ENCODE measurements around the gene CCDC13. TPM values are rescaled to one million over a fixed set of nuclear protein-coding genes. Genes with fewer than 3 reads are reported as not detected.
A peak's percentile ranks its signal among the peaks of the same experiment; 100 is the strongest.

Gene CCDC13
- total RNA-seq, 1 donor from 2014 or later: 1.3 TPM

- H3K9me3 Mint-ChIP-seq (ENCODE audit: unreplicated experiment): no peaks in the 10 kb centered on the region
- Histone ChIP-seq H3K4me3 (ENCODE audit: insufficient read depth, low read depth, low read length) (no peak overlapping the region), H3K4me1 (ENCODE audit: insufficient read depth, low read length) (no peaks in the 10 kb centered on the region), H4K20me1 (ENCODE audit: insufficient read depth, low read length) (no peaks in the 10 kb centered on the region), H3K27me3 (ENCODE audit: insufficient read depth, low read length) (peaks cover 3% of the 10 kb centered on the region), H3K9me3 (ENCODE audit: insufficient read depth, low read depth, low read length) (no peaks in the 10 kb centered on the region), H2AFZ (ENCODE audit: low read depth, low read length) (no peak overlapping the region), H3K79me2 (ENCODE audit: insufficient read depth, low read length) (no peaks in the 10 kb centered on the region), H3K36me3 (ENCODE audit: insufficient read depth, low read length) (no peaks in the 10 kb centered on the region), H3K4me2 (ENCODE audit: low read length) (no peak overlapping the region), H3K27ac (ENCODE audit: low read depth, low read length) (no peak overlapping the region), H3K9ac (ENCODE audit: low read length) (no peak overlapping the region)
- H3K27ac Mint-ChIP-seq (ENCODE audit: unreplicated experiment): peak overlapping the region; percentile 26
- no peak for FAIRE-seq
- no peak for DNase-seq (ENCODE audit: low read depth)
- TF ChIP-seq EZH2 (IDR thresholded peaks at IDR 0.05; ENCODE audit: insufficient read depth, low read length): no peak
- TF ChIP-seq, protein P1, sequence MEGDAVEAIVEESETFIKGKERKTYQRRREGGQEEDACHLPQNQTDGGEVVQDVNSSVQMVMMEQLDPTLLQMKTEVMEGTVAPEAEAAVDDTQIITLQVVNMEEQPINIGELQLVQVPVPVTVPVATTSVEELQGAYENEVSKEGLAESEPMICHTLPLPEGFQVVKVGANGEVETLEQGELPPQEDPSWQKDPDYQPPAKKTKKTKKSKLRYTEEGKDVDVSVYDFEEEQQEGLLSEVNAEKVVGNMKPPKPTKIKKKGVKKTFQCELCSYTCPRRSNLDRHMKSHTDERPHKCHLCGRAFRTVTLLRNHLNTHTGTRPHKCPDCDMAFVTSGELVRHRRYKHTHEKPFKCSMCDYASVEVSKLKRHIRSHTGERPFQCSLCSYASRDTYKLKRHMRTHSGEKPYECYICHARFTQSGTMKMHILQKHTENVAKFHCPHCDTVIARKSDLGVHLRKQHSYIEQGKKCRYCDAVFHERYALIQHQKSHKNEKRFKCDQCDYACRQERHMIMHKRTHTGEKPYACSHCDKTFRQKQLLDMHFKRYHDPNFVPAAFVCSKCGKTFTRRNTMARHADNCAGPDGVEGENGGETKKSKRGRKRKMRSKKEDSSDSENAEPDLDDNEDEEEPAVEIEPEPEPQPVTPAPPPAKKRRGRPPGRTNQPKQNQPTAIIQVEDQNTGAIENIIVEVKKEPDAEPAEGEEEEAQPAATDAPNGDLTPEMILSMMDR (IDR thresholded peaks at IDR 0.05; ENCODE audit: insufficient read depth, low read depth, low read length): no peak
- H3K4me1 Mint-ChIP-seq (ENCODE audit: low read depth, unreplicated experiment): peaks cover 2% of the 10 kb centered on the region
- H3K4me3 Mint-ChIP-seq (ENCODE audit: unreplicated experiment): no peak overlapping the region
- no peaks in the 10 kb centered on the region for H3K27me3 Mint-ChIP-seq (ENCODE audit: low read depth, unreplicated experiment)
- H3K36me3 Mint-ChIP-seq (ENCODE audit: low read depth, unreplicated experiment): no peaks in the 10 kb centered on the region
Observed at GRCh38 chr3:42749025-42749752, 23.9 kb downstream of the CCDC13 start.

- H3K27ac Mint-ChIP-seq (ENCODE audit: unreplicated experiment): no peak overlapping the region
- H3K4me2 ChIP-seq (ENCODE audit: low read length): no peak overlapping the region
- TF ChIP-seq, protein P1 (IDR thresholded peaks at IDR 0.05; ENCODE audit: insufficient read depth, low read depth, low read length): no peak
- no peak for TF ChIP-seq EZH2 (IDR thresholded peaks at IDR 0.05; ENCODE audit: insufficient read depth, low read length)
- no peak overlapping the region for H3K27ac ChIP-seq (ENCODE audit: low read depth, low read length)
- no peaks in the 10 kb centered on the region for H3K36me3 ChIP-seq (ENCODE audit: insufficient read depth, low read length)
- no peaks in the 10 kb centered on the region for H3K36me3 Mint-ChIP-seq (ENCODE audit: low read depth, unreplicated experiment)
- H3K9ac ChIP-seq (ENCODE audit: low read length): no peak overlapping the region
- no peak overlapping the region for H3K4me3 Mint-ChIP-seq (ENCODE audit: unreplicated experiment)
- no peak overlapping the region for H2AFZ ChIP-seq (ENCODE audit: low read depth, low read length)
- no peaks in the 10 kb centered on the region for H3K79me2 ChIP-seq (ENCODE audit: insufficient read depth, low read length)
- H3K4me1 Mint-ChIP-seq (ENCODE audit: low read depth, unreplicated experiment): peaks cover 2% of the 10 kb centered on the region
- no peaks in the 10 kb centered on the region for H3K9me3 ChIP-seq (ENCODE audit: insufficient read depth, low read depth, low read length)
- H3K4me1 ChIP-seq (ENCODE audit: insufficient read depth, low read length): no peaks in the 10 kb centered on the region
- FAIRE-seq: no peak
- no peak for DNase-seq (ENCODE audit: low read depth)
- H3K4me3 ChIP-seq (ENCODE audit: insufficient read depth, low read depth, low read length): no peak overlapping the region
- H3K27me3 Mint-ChIP-seq (ENCODE audit: low read depth, unreplicated experiment): no peaks in the 10 kb centered on the region
- H3K9me3 Mint-ChIP-seq (ENCODE audit: unreplicated experiment): no peaks in the 10 kb centered on the region
- H4K20me1 ChIP-seq (ENCODE audit: insufficient read depth, low read length): no peaks in the 10 kb centered on the region
- H3K27me3 ChIP-seq (ENCODE audit: insufficient read depth, low read length): no peaks in the 10 kb centered on the region
Observed at GRCh38 chr3:42747581-42747980, 25.5 kb downstream of the CCDC13 start.
